Ishikawa (cell line): ENCODE measurements around the gene INPP5E.

ENCODE experiments used
- CEBPB ChIP-seq: IDR thresholded peaks from 2 replicates; pipeline ENCODE4 v1.6.1; 2012
- CREB1 ChIP-seq: IDR thresholded peaks from 2 replicates; pipeline ENCODE4 v1.6.1; 2012; ENCODE audit warnings: low read depth
- EGR1 ChIP-seq: IDR thresholded peaks from 2 replicates; pipeline ENCODE4 v1.6.1; 2012
- EP300 ChIP-seq: IDR thresholded peaks from 2 replicates; pipeline ENCODE4 v1.6.1; 2012; ENCODE audit warnings: borderline replicate concordance
- NFIC ChIP-seq: IDR thresholded peaks from 2 replicates; pipeline ENCODE4 v1.6.1; 2012
- RAD21 ChIP-seq: IDR thresholded peaks from 2 replicates; pipeline ENCODE4 v1.6.1; 2012; ENCODE audit warnings: low read depth
- TAF1 ChIP-seq: IDR thresholded peaks from 2 replicates; pipeline ENCODE4 v1.6.1; 2012; ENCODE audit warnings: low read depth, mild to moderate bottlenecking
- TCF12 ChIP-seq: IDR thresholded peaks from 2 replicates; pipeline ENCODE4 v1.6.1; 2012; ENCODE audit warnings: low read depth
- TEAD4 ChIP-seq: IDR thresholded peaks from 2 replicates; pipeline ENCODE4 v1.6.1; 2012
- YY1 ChIP-seq: IDR thresholded peaks from 2 replicates; pipeline ENCODE4 v1.6.1; 2012; ENCODE audit warnings: low read depth
- TF ChIP-seq, protein P1 (sequence below): IDR thresholded peaks from 2 replicates; pipeline ENCODE4 v1.6.1; 2012
- TF ChIP-seq, protein P2 (sequence below): IDR thresholded peaks from 2 replicates; pipeline ENCODE4 v1.6.1; 2012
- TF ChIP-seq, protein P3 (sequence below): IDR thresholded peaks from 2 replicates; pipeline ENCODE4 v1.6.1; 2012; ENCODE audit warnings: low read depth, mild to moderate bottlenecking

Gene INPP5E

DNA sequence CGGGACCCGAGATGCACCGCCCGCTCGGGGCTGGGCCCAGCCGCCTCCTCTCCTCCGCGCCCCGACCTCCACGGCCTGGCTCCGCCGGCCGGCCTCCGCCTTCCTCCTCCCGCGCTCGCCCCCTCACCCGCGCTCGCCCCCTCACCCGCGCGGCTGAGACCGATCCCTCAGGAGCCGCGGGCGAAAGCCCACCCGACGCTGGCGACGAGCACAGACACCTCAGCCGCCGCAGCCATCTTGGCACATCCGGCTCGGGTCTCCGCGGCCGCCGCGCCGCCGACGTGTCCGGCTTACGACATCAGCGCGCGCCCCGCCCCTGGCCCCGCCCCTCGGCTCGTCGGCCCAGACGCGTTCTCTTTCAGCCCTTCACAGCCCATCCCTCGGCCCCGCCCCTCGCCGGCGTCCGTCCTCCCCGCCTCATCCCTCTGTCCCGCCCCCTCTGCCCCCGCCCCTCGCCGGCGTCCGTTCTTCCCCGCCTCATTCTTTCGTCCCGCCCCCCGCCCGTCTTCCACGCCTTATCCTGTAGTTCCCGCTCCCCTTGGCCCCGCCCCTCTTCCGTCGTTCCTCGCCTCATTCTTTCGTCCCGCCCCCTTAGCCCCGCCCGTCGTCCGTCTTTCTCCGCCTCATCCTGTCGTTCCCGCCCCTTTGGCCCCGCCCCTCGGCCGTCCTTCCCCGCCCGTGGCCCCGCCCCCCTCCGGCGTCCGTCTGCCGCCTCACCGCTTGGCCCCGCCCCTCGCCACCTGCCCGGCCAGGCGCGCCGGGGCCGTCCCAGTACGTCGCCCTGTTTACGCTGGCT, 43.3 kb upstream of the INPP5E start, which contains the start of gene SEC16A:
SEC16A (minus strand) TSS at position 248 of the 796 bp plus-strand sequence. CDS start 5,425 bp downstream, outside the sequence.
- no peak for TF ChIP-seq EGR1
- TF ChIP-seq YY1 = peak; percentile 95
- peak; percentile 20; the same call in 1 of the 2 replicates for TF ChIP-seq CEBPB
- TF ChIP-seq CREB1 = peak; percentile 92
- TF ChIP-seq, protein P1, sequence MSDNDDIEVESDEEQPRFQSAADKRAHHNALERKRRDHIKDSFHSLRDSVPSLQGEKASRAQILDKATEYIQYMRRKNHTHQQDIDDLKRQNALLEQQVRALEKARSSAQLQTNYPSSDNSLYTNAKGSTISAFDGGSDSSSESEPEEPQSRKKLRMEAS = peak; percentile 57; the same call in 1 of the 2 replicates
- TF ChIP-seq TCF12 = peak; percentile 36; the same call in 1 of the 2 replicates
- TF ChIP-seq, protein P2, sequence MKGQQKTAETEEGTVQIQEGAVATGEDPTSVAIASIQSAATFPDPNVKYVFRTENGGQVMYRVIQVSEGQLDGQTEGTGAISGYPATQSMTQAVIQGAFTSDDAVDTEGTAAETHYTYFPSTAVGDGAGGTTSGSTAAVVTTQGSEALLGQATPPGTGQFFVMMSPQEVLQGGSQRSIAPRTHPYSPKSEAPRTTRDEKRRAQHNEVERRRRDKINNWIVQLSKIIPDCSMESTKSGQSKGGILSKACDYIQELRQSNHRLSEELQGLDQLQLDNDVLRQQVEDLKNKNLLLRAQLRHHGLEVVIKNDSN = no peak
- TF ChIP-seq RAD21 = no peak
- peak; percentile 88 for TF ChIP-seq TAF1

DNA sequence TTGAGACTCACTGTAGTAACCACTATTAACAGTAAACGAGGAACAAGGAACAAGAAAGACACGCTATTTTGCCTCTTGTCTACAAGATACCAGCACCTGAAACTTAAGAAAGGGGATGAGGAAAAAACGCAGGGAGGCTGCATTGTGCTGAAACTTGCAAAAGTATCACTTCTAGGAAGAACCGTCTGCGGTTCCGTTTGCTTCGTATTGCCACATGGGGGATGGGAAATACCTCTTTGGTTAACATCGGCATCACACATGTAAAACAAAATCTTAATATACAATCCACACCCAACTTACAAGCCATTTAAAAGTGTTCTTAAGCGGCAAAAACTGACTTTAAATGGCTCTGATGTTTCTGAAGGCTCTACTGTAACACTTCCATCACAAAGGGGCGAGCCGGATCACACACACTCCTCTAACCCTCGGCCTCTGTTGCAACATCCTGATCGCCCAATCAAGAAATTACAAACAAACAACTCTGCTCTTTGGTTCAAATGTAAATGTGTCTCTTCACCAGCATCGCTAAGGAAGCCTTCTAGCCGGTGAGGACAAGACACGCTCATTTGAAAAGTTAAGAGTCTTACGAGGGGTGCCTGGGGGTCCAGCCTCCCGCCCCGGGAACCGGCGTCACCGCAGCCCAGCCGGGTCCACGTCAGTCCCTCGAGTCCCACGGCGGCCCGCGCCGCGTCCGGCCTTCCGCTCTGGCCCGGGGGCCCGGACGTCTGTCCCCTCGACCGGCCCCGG, 42.6 kb upstream of the INPP5E start:
- TF ChIP-seq YY1 = no peak
- no peak for TF ChIP-seq TAF1
- peak; percentile 67 for TF ChIP-seq CEBPB

DNA sequence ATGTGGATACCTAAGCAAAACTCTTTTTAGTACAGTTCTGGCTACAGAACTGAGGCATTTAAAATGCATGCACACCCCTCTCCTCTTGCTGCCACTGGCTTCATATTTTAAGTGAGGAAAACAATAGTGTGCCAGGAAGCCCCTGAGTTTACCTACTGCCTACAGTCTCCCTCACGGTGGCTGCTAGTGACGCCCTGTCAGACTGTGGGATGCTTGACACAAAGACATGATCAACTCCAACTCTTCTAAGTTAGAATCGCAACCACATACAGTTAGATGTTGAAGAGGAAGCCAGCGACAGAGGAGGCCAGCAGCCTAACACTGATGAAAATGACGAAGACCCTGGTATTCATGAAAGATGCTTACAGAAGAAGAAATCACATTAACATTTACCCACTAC, 41.9 kb upstream of the INPP5E start:
- TF ChIP-seq TAF1 (no peak), RAD21 (no peak), CREB1 (no peak), YY1 (no peak), CEBPB (no peak), EP300 (no peak), TEAD4 (no peak), NFIC (no peak)
- TF ChIP-seq, protein P2 = no peak
- TF ChIP-seq, protein P1 = no peak
- TF ChIP-seq, protein P3, sequence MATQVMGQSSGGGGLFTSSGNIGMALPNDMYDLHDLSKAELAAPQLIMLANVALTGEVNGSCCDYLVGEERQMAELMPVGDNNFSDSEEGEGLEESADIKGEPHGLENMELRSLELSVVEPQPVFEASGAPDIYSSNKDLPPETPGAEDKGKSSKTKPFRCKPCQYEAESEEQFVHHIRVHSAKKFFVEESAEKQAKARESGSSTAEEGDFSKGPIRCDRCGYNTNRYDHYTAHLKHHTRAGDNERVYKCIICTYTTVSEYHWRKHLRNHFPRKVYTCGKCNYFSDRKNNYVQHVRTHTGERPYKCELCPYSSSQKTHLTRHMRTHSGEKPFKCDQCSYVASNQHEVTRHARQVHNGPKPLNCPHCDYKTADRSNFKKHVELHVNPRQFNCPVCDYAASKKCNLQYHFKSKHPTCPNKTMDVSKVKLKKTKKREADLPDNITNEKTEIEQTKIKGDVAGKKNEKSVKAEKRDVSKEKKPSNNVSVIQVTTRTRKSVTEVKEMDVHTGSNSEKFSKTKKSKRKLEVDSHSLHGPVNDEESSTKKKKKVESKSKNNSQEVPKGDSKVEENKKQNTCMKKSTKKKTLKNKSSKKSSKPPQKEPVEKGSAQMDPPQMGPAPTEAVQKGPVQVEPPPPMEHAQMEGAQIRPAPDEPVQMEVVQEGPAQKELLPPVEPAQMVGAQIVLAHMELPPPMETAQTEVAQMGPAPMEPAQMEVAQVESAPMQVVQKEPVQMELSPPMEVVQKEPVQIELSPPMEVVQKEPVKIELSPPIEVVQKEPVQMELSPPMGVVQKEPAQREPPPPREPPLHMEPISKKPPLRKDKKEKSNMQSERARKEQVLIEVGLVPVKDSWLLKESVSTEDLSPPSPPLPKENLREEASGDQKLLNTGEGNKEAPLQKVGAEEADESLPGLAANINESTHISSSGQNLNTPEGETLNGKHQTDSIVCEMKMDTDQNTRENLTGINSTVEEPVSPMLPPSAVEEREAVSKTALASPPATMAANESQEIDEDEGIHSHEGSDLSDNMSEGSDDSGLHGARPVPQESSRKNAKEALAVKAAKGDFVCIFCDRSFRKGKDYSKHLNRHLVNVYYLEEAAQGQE = no peak

DNA sequence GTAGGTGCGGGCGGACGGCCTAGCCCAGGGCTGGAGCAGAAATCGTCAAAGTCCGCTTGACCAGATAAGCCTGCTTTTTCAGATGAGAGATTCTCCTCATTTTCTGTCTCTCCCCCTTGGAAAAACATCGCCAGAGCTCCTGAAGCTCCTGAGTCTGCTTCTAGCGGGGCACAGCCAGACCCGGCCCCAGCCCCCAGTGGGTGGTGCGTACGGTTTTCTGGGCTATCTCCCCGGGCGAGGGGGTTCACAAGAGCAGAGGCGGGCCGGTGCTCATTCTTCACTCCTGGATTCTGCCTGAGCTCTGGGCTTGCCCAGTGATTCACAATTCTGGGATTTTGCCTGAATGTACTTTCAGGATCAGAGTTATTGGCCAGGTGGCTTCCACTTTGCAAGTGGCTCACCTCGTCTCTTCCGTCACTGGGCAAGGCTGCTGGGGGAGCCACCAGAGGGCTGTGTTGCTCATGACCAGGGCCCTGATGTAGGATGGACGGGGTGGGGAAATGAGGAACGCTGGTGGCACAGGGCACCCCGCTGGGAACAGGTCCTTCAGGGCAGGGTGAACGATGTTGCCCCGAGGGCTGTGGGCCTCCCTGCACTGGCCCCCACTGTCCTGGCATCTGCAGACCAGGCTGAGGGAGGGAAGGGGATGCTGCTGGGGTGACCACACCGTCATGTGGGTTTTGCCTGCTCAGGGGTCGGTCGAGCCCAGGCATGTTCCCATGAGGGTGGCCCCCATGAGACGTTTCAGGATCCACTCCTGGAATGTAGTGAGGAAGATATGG, 36.9 kb upstream of the INPP5E start:
- TF ChIP-seq, protein P1 = no peak
- TF ChIP-seq TAF1 (no peak), CEBPB (no peak)
- TF ChIP-seq, protein P3 = no peak

DNA sequence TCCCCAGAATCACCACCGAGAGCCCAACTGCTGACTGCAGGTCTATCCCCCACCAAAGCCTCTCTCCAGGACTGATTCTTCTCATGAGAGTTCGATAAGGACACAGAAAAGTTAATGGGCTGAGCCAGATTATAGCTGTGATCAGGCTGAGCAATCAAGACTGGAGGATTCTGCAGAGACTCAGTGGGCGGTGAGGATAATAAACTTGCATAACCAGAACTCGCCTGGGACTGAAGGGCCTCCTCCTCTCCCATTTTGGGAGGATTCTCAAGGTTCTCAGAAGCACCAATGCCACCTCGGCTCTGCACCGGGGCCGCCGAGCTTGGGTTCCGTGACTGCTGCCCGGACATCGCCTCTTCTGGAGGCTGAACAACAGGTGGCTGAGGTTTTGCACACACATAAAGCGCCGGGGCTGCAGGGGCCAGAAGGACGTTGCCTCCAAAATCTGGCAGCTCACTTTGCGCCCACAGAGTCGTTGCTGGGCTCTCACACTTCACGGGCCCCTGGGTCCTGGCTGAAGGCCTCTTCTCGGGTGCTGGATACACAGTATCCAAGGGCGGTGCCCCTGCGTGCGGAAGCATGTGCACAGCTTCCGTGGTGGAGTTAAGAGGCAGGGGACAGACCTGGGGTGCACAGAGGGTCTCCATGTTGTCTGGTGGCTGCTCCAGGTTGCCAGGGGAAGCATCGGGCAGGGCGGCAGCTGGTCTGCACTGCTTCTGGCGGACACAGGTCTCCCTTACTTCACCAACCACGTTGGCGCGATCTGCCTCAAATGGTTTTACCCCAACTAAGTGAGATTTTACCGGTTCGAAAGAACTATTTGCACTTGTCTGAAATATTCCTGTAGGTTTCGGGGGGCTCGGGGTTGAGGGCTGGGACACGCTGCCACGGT, 35.6 kb upstream of the INPP5E start:
- TF ChIP-seq TAF1 = no peak
